ENCODE measurements around the gene PLK3. TPM values are rescaled to one million over a fixed set of nuclear protein-coding genes. Genes with fewer than 3 reads are reported as not detected.
"Not testable (repeated sequence)": the region's sequence is repeated elsewhere in the genome, so short reads cannot be mapped to it uniquely, and the experiment has no call there.

The PLK3 gene
- polyA plus RNA-seq, 3 donors: 5.9 to 8.0 (median 7.7) TPM

- DNase-seq (ENCODE audit: extremely low read depth in 1 of 11, low read depth in 9 of 11, low spot score in 4 of 11): no peak
Measured at GRCh38 chr1:44785501-44786137, 14.6 kb upstream of the PLK3 start.

- peak in 2 of 11 donors; percentile 72 to 74 for DNase-seq (ENCODE audit: extremely low read depth in 1 of 11, low read depth in 9 of 11, low spot score in 4 of 11)
Measured at GRCh38 chr1:44786138-44786840, 13.9 kb upstream of the PLK3 start.

GRCh38 chr1:44786841-44787426 is 13.2 kb upstream of the PLK3 start:
- DNase-seq (ENCODE audit: extremely low read depth in 1 of 11, low read depth in 9 of 11, low spot score in 4 of 11): no peak

GRCh38 chr1:44787506-44787905 is 12.7 kb upstream of the PLK3 start:
- no peak for DNase-seq (ENCODE audit: extremely low read depth in 1 of 11, low read depth in 9 of 11, low spot score in 4 of 11)

GRCh38 chr1:44788120-44788860 is 11.9 kb upstream of the PLK3 start, which contains the start of gene BEST4:
BEST4 (minus strand) TSS chr1:44788170; CDS start chr1:44787705, 465 bp downstream.
- no peak for DNase-seq (ENCODE audit: extremely low read depth in 1 of 11, low read depth in 9 of 11, low spot score in 4 of 11)

- DNase-seq (ENCODE audit: extremely low read depth in 1 of 11, low read depth in 9 of 11, low spot score in 4 of 11): no peak
Measured at GRCh38 chr1:44790968-44791801, 9.0 kb upstream of the PLK3 start.

- DNase-seq (ENCODE audit: extremely low read depth in 1 of 11, low read depth in 9 of 11, low spot score in 4 of 11): no peak
Measured at GRCh38 chr1:44792736-44793502, 7.3 kb upstream of the PLK3 start.

DNA sequence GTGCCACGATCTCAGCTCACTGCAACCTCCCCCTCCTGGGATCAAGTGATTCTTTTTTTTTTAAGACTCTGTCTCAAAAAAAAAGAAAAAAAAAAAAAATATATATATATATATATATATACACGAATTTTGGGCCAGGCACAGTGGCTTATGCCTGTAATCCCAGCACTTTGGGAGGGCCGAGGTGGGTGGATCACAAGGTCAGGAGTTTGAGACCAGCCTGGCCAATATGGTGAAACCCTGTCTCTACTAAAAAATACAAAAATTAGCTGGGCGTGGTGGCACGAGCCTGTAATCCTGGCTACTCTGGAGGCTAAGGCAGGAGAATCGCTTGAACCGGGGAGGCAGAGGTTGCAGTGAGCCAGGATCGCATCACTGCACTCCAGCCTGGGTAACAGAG is 2.3 kb upstream of the PLK3 start:
- DNase-seq (ENCODE audit: extremely low read depth in 1 of 11, low read depth in 9 of 11, low spot score in 4 of 11): not testable (repeated sequence)

DNA sequence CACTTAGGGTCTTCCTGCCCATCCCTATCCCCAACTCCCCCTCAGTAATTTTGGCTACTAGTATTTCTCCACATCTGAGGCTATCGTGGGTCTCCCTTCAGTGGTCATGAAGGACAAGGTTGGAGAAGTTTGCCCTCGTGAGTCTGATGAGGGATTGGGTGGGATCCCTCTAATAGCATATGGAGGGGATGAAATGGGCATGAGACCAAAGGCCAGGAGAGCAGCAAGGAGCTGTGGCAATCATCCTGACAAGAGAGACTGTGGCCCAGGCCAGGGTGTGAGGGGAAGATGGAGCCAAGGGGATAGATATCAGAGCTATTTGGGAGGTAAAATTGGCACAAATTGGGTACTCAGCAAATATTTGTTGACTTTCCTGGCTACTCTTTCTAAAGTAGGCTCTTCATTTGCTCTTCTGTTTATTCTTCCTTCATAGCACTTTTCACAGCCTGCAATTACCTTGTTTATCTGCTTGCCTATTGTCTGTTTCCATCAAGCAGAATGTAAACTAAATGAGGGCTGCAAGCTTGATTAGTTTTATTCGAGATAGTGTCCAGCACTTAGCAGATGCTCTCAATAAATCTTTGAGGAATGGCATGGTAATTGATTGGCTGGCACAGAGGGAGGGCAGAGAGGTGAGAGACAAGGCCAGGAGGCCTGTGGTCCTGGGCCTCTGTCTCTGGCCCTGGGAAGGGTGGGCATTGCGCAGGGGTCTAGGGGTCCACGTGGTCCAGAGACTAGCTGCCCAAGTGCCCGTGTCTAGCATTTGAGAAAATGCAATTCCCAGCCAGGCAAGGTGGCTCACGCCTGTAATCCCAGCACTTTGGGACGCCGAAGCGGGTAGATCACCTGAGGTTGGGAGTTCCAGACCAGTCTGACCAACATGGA is 1.5 kb upstream of the PLK3 start:
- DNase-seq (ENCODE audit: extremely low read depth in 1 of 11, low read depth in 9 of 11, low spot score in 4 of 11): no peak

DNA sequence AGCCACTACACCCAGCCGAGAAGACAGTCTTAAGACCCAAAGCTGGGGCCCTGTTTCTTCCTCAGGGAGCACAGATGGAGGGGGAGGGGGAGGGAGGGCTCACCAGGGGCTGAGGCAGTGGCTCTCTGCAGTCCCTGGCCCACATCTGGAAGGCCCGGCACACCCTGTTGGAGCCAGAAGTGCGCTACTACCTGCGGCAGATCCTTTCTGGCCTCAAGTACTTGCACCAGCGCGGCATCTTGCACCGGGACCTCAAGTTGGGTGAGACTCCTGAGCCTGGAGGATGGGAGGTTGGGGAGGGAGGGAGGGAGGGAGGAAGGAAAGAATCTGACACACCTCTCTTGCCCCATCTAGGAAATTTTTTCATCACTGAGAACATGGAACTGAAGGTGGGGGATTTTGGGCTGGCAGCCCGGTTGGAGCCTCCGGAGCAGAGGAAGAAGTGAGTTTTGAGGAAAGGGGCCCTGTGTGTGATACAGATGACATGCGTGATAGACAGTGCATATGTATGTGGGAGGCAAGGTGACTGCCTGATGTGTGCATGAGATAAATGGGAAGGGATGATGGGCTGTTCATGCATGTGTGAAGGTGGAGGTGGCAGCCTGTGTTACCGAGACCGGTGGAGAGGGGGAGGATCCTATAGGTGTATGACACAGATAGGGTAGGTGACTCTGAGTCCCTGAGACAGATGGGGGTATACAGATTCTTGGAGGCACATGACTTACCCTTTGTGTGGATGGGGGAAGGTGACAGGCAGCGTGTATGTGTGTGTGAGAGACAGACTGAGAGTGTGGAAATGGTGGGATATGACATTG is 1.5 kb downstream of the PLK3 start:
- DNase-seq (ENCODE audit: extremely low read depth in 1 of 11, low read depth in 9 of 11, low spot score in 4 of 11): peak in 1 of 11 donors; percentile 28

GRCh38 chr1:44802306-44803061 is 2.3 kb downstream of the PLK3 start:
- no peak for DNase-seq (ENCODE audit: extremely low read depth in 1 of 11, low read depth in 9 of 11, low spot score in 4 of 11)

DNA sequence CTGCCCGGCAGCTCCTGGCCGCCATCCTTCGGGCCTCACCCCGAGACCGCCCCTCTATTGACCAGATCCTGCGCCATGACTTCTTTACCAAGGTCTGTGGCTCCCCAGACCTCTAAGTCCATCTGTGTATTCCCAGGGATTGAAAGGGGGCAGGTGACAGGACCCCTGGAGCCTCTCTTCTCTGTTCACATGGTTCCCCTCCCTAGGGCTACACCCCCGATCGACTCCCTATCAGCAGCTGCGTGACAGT is 2.8 kb downstream of the PLK3 start:
- DNase-seq (ENCODE audit: extremely low read depth in 1 of 11, low read depth in 9 of 11, low spot score in 4 of 11): no peak

GRCh38 chr1:44803312-44804095 is 3.3 kb downstream of the PLK3 start:
- no peak for DNase-seq (ENCODE audit: extremely low read depth in 1 of 11, low read depth in 9 of 11, low spot score in 4 of 11)

DNA sequence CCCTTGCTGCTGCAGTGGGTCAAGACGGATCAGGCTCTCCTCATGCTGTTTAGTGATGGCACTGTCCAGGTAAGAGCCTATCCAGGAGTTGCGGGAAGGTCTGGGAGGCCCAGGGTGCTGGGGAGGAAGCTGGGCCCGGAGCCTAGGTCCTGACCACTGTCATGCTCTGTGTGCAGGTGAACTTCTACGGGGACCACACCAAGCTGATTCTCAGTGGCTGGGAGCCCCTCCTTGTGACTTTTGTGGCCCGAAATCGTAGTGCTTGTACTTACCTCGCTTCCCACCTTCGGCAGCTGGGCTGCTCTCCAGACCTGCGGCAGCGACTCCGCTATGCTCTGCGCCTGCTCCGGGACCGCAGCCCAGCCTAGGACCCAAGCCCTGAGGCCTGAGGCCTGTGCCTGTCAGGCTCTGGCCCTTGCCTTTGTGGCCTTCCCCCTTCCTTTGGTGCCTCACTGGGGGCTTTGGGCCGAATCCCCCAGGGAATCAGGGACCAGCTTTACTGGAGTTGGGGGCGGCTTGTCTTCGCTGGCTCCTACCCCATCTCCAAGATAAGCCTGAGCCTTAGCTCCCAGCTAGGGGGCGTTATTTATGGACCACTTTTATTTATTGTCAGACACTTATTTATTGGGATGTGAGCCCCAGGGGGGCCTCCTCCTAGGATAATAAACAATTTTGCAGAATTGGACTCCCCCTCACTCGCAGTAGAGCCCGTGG is 5.3 kb downstream of the PLK3 start:
- DNase-seq (ENCODE audit: extremely low read depth in 1 of 11, low read depth in 9 of 11, low spot score in 4 of 11): no peak

Measured in renal cortex interstitium (tissue), 11 donors.